Epithelial cell of esophagus (primary cell): ENCODE data around the gene TRRAP.
"Not testable (repeated sequence)": the region's sequence is repeated elsewhere in the genome, so short reads cannot be mapped to it uniquely, and the experiment has no call there.

Source experiments
- DNase-seq: peaks from one replicate; pipeline ENCODE4 v3.0.0; 2010; ENCODE audit warnings: low read depth
- H3K4me3 ChIP-seq: 2 replicates; pipeline ENCODE4 v1.5.1; 2011; ENCODE audit warnings: mild to moderate bottlenecking, low read length, control low read depth
- TF ChIP-seq, protein P1 (sequence below): IDR thresholded peaks from 2 replicates; pipeline ENCODE4 v1.5.1; 2011; ENCODE audit warnings: low read depth, mild to moderate bottlenecking, low read length, control low read depth, inconsistent platforms; ENCODE audit not compliant: insufficient read depth; ENCODE audit errors: missing control alignments

TRRAP gene

DNA sequence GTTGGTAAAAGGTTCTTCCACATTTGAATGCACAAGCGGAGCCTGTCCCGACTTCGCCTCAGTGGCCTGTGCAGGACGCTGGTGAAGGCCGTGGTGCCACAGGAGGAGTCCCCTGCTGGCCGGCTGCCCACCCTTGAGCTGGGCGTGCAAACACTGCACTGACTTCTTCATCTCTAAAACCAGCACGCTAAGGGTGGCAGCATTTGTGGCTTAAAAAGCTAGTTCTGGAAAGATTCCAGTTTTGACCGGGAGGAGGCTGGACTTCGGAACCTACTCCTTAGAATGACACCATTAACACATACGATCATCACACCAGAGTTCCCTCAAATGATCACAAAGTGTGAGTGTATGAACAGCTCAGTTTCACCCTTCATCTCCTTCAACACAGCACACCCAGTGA lies 163.2 kb downstream of the TRRAP start:
- DNase-seq, result no peak
- TF ChIP-seq, protein P1, sequence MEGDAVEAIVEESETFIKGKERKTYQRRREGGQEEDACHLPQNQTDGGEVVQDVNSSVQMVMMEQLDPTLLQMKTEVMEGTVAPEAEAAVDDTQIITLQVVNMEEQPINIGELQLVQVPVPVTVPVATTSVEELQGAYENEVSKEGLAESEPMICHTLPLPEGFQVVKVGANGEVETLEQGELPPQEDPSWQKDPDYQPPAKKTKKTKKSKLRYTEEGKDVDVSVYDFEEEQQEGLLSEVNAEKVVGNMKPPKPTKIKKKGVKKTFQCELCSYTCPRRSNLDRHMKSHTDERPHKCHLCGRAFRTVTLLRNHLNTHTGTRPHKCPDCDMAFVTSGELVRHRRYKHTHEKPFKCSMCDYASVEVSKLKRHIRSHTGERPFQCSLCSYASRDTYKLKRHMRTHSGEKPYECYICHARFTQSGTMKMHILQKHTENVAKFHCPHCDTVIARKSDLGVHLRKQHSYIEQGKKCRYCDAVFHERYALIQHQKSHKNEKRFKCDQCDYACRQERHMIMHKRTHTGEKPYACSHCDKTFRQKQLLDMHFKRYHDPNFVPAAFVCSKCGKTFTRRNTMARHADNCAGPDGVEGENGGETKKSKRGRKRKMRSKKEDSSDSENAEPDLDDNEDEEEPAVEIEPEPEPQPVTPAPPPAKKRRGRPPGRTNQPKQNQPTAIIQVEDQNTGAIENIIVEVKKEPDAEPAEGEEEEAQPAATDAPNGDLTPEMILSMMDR, result no peak
- H3K4me3 ChIP-seq, result no peak overlapping the region

DNA sequence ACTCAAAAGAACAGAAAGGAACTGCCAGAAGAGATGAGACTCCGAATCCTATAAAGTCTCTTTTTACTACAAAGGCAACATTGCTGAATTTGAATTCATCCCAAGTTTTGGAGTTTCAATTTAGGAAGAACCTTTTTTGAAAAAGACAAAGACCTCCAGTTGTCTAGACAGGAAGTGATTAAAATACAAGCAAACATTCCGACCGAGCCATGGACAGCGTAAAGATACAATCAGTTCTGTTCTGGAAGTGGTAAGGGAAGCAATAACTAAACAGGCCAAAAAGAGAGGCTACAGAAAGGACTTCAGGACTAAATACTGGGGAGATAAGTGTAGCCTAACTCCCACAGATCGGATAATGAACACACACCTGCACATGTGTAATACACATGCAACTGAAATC lies 164.6 kb downstream of the TRRAP start:
- DNase-seq, result no peak
- H3K4me3 ChIP-seq, result no peak overlapping the region
- TF ChIP-seq, protein P1, result no peak

DNA sequence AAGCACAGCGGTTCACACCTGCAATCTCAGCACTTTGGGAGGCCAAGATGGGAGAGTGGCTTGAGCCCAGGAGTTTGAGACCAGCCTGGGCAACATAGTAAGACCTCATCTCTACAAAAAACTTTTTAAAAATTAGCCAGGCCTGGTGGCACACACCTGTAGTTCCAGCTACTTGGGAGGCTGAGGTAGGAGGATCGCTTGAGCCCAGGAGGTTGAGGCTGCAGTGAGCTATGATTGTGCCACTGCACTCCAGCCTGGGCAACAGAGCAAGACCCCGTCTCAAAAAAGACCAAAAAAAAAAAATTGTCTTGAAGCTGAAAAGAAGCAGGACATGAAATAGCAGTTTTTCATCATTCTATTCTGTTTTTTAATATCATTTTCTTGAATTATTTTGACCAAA lies 166.5 kb downstream of the TRRAP start:
- not testable (repeated sequence) for DNase-seq, H3K4me3 ChIP-seq

DNA sequence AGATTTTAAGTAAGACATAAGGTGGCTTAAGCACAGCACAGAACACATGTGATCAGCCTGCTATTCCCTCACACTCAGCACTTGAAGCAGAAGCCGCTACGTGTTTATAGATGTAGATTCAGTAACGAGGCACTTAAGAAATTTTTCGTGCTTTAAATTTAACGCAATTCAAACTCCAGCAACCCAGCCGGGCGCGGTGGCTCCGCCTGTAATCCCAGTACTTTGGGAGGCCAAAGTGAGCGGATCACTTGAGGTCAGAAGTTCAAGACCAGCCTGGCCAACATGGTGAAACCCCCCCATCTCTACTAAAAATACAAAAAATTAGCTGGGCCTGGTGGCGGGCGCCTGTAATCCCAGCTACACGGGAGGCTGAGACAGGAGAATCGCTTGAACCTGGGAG lies 167.9 kb downstream of the TRRAP start:
- DNase-seq, H3K4me3 ChIP-seq: not testable (repeated sequence)

DNA sequence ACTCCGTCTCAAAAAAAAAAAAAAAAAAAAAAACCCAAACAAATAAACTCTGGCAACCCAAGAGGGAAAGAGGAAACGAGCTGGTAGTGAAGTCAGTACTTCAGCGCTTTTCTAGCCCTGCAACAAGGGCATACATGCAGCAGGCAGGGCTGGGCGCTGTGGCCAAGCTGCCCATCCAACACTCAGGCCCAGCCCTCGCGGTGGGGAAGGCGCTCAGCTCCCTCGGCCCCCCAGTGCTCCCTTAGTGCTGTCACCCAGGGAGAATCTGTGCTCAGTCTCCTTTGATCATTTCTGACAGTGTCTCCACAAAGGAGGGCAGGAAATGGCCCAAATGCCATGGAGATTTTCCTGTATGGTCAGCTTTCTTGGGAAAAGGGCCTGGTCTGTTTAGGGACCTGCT lies 168.4 kb downstream of the TRRAP start:
- DNase-seq, result no peak
- TF ChIP-seq, protein P1, result no peak
- H3K4me3 ChIP-seq, result no peak overlapping the region

GRCh38 chr7:99047526-99048077 lies 169.3 kb downstream of the TRRAP start:
- TF ChIP-seq, protein P1, result no peak
- DNase-seq, result no peak
- no peak overlapping the region for H3K4me3 ChIP-seq

GRCh38 chr7:99050971-99051370 lies 172.6 kb downstream of the TRRAP start:
- no peak for DNase-seq
- TF ChIP-seq, protein P1, result no peak
- no peak overlapping the region for H3K4me3 ChIP-seq

GRCh38 chr7:99054781-99055180 lies 176.4 kb downstream of the TRRAP start:
- TF ChIP-seq, protein P1, result no peak
- DNase-seq, result no peak

More at GRCh38 chr7:99054781-99055180, 176.4 kb downstream of the TRRAP start:
- H3K4me3 ChIP-seq, result no peak overlapping the region
